AML-193 (cell line): ENCODE data around the gene STON2.

Experiments
- DNase-seq, 2 experiments: peaks; one replicate each; lab custom pipeline; 2025; lab: John Stamatoyannopoulos, UW

Gene STON2

GRCh38 chr14:81331229-81332021, 68.7 kb downstream of the STON2 start:
- DNase-seq = no peak

DNA sequence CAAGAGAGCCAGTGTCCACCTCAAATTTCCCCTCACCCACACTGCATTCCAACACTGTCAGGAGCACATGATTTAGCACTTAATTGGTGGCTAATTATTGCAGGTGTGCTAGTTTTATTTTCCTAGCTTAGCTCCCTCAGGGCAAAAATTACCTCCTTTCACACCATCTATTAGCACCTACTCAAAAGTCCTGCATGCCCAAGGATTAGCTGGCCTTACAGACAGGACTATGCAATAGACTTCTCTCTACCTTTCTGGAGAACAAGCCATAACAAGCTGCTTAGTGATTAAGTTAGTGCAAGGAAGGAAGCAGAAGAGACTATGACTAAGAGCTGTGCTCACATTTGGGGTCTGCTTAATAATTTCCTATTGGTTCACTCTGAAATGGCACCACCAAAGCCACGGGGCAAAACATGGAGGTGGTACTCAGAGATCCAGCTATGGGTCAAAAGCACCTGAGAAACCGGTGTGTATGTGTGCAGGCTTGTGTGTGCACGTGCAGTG, 69.5 kb downstream of the STON2 start:
- no peak for DNase-seq

DNA sequence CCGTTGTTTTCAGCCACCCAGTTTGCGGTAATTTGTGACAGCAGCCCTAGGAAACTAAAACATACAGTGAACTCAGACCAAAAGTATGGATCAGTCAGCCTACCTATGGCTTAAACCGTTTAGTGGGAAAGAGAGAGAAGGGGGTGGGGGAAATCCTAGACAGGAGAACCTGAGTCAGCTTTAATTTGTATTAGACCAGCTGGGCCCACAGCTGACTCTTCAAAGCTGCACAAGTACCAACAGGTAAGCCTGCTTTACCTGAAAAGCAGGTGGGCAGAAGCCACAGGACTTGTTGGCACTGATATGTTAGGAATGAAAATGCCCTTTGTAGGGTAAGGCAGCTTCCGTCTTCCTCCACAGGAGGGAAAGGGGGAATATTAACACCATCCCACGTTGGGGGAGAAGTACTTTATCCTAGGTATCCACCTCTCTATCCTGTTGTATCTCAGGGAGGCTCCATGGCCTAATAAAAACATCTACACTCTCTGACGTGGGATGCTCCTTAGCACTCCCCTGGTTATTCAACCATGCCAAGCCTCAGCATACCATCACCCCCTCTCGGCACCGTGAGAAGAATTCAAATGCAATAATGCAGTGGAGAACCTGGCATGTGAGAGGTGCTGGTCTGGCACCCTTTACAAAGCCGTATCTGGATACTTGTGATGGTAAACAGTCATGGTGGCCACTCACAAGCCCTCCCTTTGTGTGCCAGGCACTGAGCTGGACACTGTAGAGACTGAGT, 70.3 kb downstream of the STON2 start:
- no peak for DNase-seq

- DNase-seq = no peak
Measured at GRCh38 chr14:81326451-81326850, 73.7 kb downstream of the STON2 start.

DNA sequence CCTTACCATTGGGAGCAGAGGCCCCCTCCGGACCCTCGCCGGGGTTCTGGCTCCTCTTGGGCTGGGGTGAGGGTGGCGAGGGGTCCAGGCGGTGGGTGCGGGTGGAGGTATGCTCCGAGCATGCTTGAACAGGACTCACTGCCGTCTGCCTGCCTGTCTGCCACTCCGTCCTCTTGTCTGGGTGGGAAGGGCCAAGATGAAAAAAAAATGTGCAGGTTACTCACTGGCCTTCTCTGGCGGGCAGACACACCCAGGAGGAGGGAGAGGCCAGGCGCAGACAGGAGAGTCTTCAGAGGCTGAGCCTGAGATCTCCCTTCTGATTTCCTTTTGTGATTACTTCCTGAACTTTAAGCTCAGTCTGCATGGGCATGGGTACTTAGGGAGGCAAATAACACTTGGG, 76.1 kb downstream of the STON2 start:
- no peak for DNase-seq

- DNase-seq = no peak
Measured at GRCh38 chr14:81323093-81323492, 77.0 kb downstream of the STON2 start.

DNA sequence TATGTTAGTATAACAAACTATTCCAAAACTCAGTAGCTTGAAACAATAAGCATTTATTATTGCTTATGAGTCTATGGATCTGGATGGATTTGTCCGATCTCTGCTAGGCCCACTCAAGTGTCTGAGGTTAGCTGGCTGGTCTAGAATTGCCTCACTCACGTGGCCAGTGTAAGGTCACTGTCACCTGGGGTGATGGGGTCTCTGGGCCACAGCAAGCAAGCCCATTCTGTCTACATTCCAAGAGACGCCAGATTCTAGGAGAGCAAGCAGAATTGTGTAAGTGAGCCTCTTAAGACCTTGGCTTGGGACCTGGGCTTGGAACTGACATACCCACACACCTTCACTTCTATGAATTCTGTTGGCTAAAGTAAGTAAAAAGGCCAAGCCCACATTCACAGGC, 80.2 kb downstream of the STON2 start:
- DNase-seq = no peak

DNA sequence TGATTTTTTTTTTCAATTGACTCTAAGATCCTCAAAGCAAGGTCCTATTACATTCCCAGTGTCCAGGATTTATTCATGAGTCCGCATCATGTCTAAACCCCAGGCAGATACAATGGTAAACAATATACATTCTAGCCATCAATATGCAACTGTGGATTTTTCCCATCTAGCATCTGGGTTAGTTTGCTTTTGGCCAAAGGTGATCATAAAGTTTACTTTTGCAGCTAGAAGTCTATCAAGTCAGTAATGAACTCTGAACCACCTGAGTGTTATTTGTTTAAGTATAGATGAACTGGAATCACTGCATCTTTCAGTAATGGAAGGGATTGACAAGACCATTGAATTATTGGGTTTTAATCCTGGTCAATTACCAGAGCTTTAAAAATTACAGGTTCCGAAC, 80.8 kb downstream of the STON2 start:
- DNase-seq = no peak

- no peak for DNase-seq
Measured at GRCh38 chr14:81315341-81315740, 84.8 kb downstream of the STON2 start.

- DNase-seq = no peak
Measured at GRCh38 chr14:81314443-81315175, 85.5 kb downstream of the STON2 start.

GRCh38 chr14:81313775-81314429, 86.2 kb downstream of the STON2 start:
- DNase-seq = peak in 1 of 2 experiments; percentile 6

GRCh38 chr14:81313200-81313599, 86.9 kb downstream of the STON2 start:
- no peak for DNase-seq

DNA sequence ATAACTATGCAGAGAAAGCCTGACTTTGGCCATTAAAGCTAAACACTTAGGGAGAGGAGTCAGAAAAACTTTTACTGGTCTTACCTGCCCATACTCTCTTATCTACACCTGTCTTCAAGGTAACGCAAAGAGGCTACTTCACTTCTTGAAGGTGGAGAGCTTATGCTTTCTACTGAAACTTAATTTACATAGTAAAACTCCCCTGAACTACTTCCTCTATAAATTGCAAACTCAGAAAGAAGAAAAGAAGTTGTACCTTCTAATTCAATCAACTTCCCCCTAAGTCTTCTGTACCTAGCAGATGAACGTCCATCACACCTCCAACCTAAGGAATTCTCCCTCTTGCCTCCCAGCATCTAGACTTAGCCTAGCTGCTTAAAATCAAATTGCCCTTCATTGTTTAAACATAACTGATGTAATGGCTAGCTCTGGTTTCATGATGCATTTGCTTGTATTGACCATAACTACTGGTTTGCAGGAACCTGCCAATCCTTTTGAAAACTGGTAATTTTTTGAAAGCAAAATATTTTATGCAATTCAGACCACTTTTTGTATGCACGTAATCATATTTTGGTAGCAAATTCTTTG, 87.7 kb downstream of the STON2 start:
- no peak for DNase-seq

- DNase-seq = no peak
Measured at GRCh38 chr14:81311778-81312177, 88.3 kb downstream of the STON2 start.

DNA sequence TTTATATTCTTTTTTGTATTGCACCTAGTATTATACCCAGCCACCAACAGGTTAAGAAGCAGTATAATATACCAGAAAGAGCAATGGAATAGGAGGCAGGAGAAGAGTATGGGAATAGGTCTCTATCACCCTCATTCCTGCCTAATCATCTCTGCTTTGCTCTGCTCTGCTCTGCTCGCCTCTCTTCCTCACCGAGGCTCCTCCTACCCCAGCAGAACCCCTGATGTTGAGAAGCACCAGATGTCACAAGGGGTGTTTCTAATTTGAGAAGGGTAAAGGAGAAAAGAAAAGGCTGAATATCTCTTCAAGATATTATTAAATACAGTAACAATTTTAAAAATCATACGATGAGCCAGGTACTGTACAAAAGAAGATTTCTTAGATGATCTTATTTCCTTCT, 89.0 kb downstream of the STON2 start:
- no peak for DNase-seq

DNA sequence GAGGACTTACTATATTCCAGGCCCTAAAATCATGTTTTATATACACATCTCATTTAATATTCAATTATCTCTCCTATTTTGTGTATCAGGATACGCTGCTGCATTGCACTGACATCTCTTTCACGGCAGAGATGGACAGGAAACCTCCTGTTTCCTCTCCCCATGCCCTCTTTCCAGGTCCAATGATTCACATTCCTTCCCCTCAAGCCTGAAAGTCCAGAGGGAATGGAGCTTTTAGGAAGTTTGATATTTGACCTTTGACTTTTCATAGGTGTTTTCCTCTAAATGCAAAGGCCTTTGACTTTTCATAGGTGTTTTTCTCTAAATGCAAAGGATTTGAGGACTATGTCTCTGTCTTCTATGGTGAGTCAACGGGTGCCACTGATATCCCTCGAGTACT, 89.5 kb downstream of the STON2 start:
- DNase-seq = no peak

- no peak for DNase-seq
Measured at GRCh38 chr14:81309511-81309910, 90.6 kb downstream of the STON2 start.

DNA sequence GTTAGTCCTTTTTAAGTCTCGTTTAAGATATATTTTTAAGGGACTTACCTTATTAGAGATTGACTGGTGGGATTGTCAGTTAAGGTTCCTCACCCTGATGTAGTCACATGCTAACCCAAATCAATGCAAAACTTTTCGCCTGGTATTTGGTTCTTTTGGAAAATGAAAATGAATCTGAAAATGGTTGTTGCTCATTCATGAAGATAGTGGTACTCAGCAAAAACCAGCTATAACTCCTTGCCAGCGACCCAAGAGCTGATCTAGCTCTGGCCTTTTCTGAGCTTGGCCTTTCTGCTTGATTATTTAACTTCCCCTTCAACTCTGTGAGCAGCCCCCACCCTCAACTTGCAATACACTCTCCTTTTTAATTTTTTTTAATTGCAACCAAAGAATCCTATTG, 94.4 kb downstream of the STON2 start:
- DNase-seq = no peak

GRCh38 chr14:81305065-81305464, 95.1 kb downstream of the STON2 start:
- no peak for DNase-seq

DNA sequence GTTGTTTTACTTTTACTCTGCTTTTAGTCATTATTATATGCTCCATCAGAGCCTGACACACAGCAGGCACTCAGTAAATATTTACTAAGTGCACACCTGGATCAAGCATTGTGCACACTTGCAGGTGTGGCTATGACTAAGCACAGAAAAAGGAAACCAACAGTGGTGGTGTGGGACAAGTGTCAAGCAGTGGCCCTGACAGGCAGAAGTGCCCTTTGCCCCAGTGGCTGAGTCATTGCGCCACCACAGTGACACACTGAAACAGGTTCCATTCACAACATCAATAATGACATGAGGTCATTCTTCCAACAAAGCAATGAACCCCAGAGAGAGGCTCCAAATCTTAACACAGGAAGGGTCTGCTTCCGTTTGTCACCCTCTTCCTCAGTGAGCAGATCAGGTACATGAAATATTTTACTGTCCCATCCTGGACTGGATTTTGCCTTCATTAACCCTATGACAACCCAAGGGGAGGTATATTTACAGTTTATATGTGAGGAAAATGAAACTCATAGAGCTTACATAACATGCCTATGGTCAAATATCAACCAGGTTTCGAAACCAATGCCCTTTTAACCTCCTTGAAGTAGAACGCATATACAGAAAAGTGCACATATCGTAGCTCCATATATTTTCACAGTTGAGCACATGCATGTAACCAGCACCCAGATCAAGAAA, 96.7 kb downstream of the STON2 start:
- peak; percentile 27 to 46 for DNase-seq

DNA sequence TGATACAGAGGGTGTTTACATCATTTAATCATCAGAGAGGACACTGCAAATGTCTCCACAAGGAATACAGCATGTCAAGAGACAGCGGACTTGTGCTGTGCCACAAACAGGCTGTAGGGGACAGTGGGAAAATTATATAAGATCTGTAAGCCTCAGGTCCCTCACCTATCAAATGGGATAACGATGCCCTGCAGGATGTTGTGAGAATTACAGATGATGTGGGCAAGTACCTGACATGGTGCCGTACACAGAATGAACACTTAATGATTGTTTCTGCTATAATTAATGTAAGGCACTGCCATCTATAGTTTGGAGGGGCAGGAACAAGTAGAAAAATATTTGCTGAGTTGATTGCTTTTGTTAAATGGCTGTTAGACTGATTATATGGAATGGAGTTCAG, 97.5 kb downstream of the STON2 start:
- no peak for DNase-seq
